ENCODE measurements around the gene CHRDL2.
A peak's percentile ranks its signal among the peaks of the same experiment; 100 is the strongest.

- TF ChIP-seq CTCF (IDR thresholded peaks at IDR 0.05) (no peak), POLR2A (IDR thresholded peaks at IDR 0.05) (no peak), EP300 (IDR thresholded peaks at IDR 0.05; ENCODE audit: low read depth) (no peak), POLR2AphosphoS5 (IDR thresholded peaks at IDR 0.05) (peak; percentile 56 to 82 (median 79))
Observed at GRCh38 chr11:74720596-74721478, 10.4 kb downstream of the CHRDL2 start.
